Brain pericyte (primary cell): ENCODE results near the gene COQ6.
"Not testable (repeated sequence)": the region's sequence is repeated elsewhere in the genome, so short reads cannot be mapped to it uniquely, and the experiment has no call there.

ENCODE experiments used
- DNase-seq: peaks from one replicate; pipeline ENCODE4 v3.0.0-alpha.2; 2012; ENCODE audit warnings: low read depth, low spot score

COQ6 gene

DNA sequence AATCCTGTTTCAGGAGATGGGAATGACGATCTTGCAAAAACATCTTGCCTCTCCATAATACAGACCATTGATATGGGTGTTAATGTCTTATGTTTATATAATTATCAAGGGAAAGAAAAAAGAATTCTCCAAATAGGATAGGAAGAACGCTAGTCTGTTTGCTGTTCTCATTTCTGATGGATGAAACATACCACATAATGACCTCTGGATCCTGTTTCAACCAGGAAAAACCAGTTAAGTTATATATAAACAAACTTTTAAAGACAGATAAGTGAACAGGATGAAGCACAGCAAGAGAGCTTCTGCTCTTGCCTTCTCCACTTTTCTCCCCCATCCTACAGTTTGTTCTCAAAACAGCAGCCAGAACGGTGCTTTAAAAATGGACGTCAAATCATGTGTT, 27.8 kb downstream of the COQ6 start:
- peak; percentile 7 for DNase-seq

DNA sequence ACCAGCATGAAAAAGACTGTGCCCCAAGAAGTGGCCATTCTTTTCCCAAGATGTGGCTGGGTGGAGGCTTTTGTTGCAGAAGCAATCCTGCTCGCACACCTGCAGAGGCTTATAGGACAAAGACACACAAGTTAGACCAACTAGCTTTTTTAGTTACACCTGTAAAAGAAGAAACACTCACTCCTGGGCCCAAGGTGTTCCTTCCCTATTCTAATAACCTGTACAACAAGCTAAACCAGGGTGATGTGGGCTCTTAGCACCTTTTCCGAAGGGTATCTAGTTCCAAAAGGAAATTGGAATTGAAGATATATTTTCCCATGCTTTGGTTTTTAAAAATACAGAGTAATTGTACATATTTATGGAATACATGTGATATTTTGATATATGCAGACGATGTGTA, 38.0 kb downstream of the COQ6 start:
- no peak for DNase-seq

DNA sequence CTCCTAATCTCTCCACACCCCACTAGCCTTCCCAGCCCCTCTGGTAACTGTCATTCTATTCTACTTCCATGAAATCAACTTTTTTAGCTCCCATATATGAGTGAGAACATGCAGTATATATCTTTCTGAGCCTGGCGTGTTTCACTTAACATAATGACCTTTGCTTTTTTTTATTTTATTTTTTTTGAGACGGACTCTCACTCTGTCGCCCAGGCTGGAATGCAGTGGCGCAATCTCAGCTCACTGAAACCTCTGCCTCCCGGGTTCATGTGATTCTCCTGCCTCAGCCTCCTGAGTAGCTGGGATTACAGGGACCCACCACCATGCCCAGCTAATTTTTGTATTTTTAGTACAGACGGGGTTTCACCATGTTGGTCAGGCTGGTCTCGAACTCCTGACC, 38.6 kb downstream of the COQ6 start:
- not testable (repeated sequence) for DNase-seq

DNA sequence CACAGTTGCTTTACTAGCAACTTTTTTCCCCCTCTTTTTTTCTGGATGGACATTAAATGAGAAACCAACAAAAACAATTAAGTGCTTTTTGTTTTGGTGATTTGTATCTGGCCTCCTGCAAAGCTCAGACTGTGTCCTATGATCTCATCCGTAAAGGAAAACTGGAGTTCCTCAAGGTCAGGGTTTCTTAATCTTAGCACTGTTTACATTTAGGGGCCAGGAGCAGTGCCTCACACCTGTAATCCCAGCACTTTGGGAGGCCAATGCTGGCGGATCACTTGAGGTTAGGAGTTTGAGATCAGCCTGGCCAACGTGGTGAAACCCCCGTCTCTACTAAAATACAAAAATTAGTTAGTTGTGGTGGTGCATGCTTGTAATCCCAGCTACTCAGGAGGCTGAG, 41.0 kb downstream of the COQ6 start:
- no peak for DNase-seq

DNA sequence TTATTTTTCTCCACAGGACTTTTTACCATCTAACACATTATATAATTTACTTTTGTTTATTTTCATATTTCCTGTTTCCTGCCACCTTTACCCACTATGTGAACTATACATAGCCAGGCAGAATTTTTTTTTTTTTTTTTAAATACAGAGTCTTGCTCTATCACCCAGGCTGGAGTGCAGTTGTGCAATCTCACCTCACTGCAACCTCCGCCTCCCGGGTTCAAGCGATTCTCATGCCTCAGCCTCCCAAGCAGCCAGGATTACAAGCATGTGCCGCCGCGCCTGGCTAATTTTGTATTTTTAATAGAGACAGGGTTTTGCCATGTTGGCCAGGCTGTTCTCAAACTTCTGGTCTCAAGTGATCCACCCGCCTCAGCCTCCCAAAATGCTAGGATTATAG, 44.8 kb downstream of the COQ6 start:
- DNase-seq, result not testable (repeated sequence)

DNA sequence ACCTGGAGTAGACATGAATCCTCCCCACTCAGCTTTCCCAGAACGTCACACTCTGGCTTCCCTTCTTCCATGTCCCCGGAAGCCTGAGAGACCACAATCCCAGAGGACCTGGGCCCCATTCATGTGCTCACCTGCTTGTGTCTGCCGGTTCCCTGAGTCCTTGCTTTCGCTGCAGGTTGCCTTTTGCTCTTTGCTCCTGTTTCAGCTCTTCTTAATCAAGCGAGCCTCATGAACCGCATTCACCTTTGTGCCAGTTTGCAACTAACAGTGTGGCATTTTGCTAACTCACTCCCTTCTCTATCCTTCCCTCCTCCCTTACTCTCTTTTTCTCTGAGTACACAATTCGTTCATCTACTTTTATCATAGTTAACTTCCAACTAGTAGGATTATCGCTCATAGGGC, 45.9 kb downstream of the COQ6 start:
- DNase-seq, result no peak

DNA sequence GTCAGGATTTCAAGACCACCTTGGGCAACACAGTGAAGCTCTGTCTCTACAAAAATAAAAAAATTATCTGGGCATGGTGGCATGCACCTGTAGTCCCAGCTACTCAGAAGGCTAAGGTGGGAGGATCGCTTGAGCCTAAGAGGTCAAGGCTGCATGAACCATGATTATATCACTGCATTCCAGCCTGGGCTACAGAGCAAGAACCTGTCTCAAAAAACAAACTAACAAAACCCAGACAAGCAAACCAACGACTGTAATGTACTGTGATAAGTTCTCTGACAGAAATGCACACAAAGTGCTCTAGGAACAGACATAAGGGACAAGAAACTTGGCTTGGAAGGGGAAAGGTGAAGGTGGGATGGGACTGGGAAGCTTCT, 46.6 kb downstream of the COQ6 start:
- DNase-seq, result no peak

DNA sequence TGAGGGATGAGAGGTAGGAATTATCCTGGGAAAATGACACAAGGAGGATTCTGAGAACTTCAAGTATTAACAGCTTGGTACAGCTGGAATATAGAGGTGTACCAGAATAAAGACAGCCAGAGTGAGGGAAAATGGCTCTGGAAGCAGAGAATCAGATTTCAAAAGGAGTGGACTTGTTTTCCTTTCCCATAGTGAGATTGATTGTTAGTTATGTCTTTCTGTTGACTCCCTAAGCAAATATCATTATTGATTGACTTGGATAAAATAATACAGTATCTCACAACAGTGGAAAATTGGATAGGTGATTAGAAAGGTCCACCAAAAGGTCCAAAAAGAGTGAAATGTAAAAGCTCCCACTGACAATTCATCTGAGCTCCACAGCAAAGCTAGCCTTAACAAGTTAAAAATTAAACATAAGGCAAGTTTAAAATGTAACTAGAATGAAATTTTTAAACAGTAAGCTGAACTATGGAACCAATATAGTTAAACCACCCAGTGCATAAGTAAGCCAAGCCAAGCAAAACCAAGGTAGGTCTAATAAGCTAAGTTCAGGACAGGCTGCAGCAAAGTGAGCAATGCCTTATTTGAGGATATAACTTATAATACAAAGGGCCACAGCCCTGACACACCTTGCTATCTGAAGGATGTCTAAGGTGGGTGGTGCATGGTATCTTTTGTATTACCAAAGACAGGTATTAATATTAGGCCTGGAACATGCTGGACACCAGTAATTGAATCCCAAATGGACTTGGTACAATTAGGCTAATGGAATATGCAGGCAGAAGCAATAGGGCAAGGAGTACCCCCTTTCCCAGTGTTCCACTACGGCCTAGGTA, 47.2 kb downstream of the COQ6 start:
- no peak for DNase-seq

DNA sequence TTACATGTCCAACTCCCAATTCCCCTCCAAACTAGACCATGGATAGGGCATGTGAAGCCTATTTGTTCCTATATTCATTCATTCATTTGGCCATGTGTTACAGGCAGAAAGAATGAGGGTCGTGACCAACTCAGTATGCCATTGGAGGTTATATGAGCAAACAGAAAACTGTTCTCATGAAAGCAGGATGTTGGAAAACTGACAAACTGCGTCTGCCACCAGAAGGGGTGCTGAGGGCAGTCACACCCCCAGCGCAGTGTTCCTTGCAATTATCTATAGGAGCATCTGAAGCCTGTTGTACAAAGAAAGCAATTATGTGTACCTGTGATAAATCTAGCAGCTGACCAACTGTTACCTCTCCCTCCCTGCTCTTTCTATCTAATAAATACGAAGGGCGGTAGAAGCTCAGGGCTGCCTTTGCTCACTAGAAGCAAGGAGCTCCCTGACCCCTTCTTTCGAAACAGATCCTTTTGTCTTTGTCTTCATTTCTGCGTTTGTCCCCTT, 47.9 kb downstream of the COQ6 start:
- DNase-seq, result no peak

DNA sequence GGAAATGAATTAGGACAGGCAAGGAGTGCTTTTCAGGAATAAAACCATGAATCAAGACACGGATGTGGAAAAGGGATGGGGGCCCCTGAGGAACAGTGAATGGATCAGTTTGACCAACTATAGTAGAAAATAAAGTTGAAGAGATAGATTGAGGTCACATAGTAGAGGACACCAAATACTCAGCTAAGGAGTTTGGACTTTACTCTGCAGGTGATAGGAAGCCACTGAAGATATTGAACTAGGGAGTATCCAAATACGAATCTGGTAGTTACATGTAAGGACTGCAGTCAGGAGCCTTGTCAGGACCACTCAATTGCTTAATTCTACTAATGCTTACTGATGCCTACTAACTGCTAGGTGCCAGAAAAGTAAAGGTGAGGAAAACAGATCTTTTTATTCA, 48.6 kb downstream of the COQ6 start:
- no peak for DNase-seq

DNA sequence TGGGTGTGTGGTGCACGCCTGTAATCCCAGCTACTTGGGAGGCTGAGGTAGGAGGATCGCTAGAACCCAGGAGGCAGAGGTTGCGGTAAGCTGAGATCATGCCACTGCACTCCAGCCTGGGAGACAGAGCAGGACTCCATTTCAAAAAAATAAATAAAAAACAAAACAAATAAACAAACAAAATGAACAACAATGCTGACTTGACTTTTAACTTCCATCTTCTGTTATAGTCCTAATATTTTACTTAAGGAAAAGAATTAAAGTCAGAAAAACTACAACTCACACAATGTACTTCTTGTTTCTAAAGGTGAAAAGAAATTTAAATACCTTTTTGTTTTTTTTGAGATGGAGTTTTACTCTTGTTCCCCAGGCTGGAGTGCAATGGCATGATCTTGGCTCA, 55.6 kb downstream of the COQ6 start:
- DNase-seq, result not testable (repeated sequence)

DNA sequence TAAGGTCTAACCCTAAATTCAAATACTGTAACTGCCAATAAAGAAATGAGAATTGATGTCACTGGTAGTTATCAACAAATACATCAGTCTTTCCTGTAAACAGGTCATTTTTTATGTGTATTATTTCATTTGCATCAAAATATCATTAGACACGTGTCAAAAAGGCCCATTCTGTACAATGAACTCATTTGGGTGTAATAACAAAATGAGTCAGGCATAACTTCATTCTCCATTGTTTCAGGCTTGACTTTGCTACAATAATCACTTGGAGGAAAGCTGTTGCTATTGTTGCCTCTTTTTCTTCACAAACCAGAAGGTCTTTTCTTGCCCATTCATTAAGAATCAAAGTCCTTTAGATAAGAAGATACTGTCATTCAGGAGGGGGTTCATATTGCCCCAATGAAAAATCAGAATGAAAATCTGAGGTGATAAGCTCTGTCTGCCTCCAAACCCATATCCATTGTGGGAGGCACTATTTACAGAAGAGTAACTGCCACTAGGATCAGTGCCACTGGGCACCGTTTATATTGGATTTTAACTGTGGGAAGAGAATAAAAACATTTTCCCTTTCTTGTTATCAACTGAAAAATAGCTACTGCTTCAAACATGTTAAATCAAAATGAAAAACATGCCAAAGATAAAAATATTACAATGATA, 58.9 kb downstream of the COQ6 start:
- DNase-seq, result no peak
